Gastroesophageal sphincter (tissue), 3 donors: Measurements from ENCODE around the gene GORAB.

Source experiments
- POLR2A ChIP-seq, 2 donors: fragments of 450-650 bp; IDR thresholded peaks; one replicate each; pipeline ENCODE4 v1.6.1; 2017; ENCODE audit warnings: antibody characterized with exemption in 2 of 2, mild to moderate bottlenecking in 2 of 2, moderate library complexity in 1 of 2
- POLR2AphosphoS5 ChIP-seq: sonication (generic); formaldehyde crosslinking; IDR thresholded peaks from one replicate; pipeline ENCODE4 v1.6.1; 2017; ENCODE audit warnings: antibody characterized with exemption
- TF ChIP-seq, protein P1 (sequence below), 4 experiments: fragments of 200-600 bp in 2 of 4; fragments of 450-650 bp in 2 of 4; sonication (generic) in 1 of 4; IDR thresholded peaks; one replicate each; pipeline ENCODE4 v1.5.1; 2017 to 2019; ENCODE audit warnings: antibody characterized with exemption in 4 of 4, mild to moderate bottlenecking in 2 of 4, moderate library complexity in 2 of 4

DNA sequence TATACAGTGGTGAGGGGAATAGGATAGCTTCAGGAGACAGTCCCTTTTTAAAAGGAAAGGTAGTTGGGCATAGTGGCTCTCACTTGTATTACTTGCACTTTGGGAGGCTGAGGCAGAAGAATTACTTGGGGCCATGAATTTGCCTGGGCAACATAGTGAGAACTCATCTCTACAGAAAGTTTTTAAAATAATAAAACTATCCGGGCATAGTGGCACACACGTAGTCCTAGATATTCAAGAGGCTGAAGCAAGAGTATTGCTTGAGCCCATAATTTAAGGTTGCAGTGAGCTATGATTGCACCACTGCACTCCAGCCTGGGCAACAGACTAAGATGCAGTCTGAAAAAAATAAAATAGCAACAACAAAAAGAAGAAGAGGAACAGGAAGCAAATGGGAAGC, 27.2 kb downstream of the GORAB start:
- TF ChIP-seq POLR2AphosphoS5 (no peak), POLR2A (IDR thresholded peaks at IDR 0.05) (no peak)
- TF ChIP-seq, protein P1, sequence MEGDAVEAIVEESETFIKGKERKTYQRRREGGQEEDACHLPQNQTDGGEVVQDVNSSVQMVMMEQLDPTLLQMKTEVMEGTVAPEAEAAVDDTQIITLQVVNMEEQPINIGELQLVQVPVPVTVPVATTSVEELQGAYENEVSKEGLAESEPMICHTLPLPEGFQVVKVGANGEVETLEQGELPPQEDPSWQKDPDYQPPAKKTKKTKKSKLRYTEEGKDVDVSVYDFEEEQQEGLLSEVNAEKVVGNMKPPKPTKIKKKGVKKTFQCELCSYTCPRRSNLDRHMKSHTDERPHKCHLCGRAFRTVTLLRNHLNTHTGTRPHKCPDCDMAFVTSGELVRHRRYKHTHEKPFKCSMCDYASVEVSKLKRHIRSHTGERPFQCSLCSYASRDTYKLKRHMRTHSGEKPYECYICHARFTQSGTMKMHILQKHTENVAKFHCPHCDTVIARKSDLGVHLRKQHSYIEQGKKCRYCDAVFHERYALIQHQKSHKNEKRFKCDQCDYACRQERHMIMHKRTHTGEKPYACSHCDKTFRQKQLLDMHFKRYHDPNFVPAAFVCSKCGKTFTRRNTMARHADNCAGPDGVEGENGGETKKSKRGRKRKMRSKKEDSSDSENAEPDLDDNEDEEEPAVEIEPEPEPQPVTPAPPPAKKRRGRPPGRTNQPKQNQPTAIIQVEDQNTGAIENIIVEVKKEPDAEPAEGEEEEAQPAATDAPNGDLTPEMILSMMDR (IDR thresholded peaks at IDR 0.05): no peak
